Measurements from ENCODE around the gene ISG15. TPM values are rescaled to one million over a fixed set of nuclear protein-coding genes. Genes with fewer than 3 reads are reported as not detected.
A peak's percentile ranks its signal among the peaks of the same experiment; 100 is the strongest.

The ISG15 gene
- polyA plus RNA-seq (2013, experiment 1 of 4): 43.1 TPM
- 49.8 TPM for polyA plus RNA-seq (2013, experiment 2 of 4)
- 42.8 TPM for polyA plus RNA-seq (2013, experiment 3 of 4)
- 40.3 TPM for polyA plus RNA-seq (2013, experiment 4 of 4)

GRCh38 chr1:1013105-1013921, at the start of gene ISG15:
Gene ISG15 (plus strand): TSS chr1:1013497. CDS start chr1:1013574, 77 bp downstream.
- Histone ChIP-seq H3K4me3 (ENCODE audit: insufficient read depth, low read depth, low read length) (peak within 1 kb of the TSS; percentile 61), H3K9me3 (ENCODE audit: control insufficient read depth, low read length) (no peaks in the 10 kb centered on the region), H3K27me3 (ENCODE audit: control insufficient read depth, insufficient read depth, low read length, poor library complexity, severe bottlenecking) (no peaks in the 10 kb centered on the region), H3K36me3 (ENCODE audit: control insufficient read depth, insufficient read depth, low read length) (no peaks in the 10 kb centered on the region), H3K4me1 (ENCODE audit: control insufficient read depth, insufficient read depth, low read length) (peaks cover 23% of the 10 kb centered on the region), H3K27ac (ENCODE audit: insufficient read depth, low read depth, low read length, poor library complexity, severe bottlenecking) (peak within 1 kb of the TSS; percentile 62)
- WGBS, 2 experiments: 9% methylated on average over 30 of the region's 30 CpGs

DNA sequence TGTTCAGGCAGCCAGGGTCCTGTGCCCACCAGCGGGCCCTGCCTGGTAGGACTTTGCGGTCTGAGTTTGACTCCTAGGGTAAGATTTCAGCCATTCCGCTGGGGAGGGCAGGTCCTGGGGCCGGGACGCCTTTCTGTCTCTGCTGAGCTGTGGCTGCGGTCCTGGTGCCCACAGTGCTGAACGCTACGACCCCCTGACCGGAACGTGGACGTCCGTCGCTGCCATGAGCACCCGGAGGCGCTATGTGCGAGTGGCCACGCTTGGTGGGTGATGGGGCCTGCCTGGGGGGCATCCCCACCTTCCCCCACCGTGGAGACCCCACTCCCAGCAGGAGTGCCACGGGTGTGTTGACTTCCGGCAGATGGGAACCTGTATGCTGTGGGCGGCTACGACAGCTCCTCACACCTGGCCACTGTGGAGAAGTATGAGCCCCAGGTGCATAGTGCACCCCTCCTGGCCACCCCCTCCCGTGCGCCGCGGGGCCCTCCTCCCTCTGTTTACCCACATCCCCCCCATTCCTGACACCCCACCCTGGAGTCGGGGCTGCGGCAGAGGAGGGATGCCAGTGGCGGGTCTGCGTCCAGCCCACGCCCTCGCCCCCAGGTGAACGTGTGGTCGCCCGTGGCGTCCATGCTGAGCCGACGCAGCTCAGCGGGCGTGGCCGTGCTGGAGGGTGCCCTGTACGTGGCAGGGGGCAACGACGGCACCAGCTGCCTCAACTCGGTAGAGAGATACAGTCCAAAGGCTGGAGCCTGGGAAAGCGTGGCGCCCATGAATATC, 49.4 kb upstream of the ISG15 start:
- H3K4me3 ChIP-seq (ENCODE audit: insufficient read depth, low read depth, low read length): no peak overlapping the region
- peaks cover 9% of the 10 kb centered on the region for H3K4me1 ChIP-seq (ENCODE audit: control insufficient read depth, insufficient read depth, low read length)
- H3K36me3 ChIP-seq (ENCODE audit: control insufficient read depth, insufficient read depth, low read length): peaks cover 5% of the 10 kb centered on the region
- 95% methylated on average over 47 of the region's 47 CpGs for WGBS, 2 experiments
- no peaks in the 10 kb centered on the region for H3K9me3 ChIP-seq (ENCODE audit: control insufficient read depth, low read length)
- peaks cover 62% of the 10 kb centered on the region for H3K27me3 ChIP-seq (ENCODE audit: control insufficient read depth, insufficient read depth, low read length, poor library complexity, severe bottlenecking)
- no peak overlapping the region for H3K27ac ChIP-seq (ENCODE audit: insufficient read depth, low read depth, low read length, poor library complexity, severe bottlenecking)

GRCh38 chr1:964691-965525, 48.4 kb upstream of the ISG15 start:
- peaks cover 9% of the 10 kb centered on the region for H3K4me1 ChIP-seq (ENCODE audit: control insufficient read depth, insufficient read depth, low read length)
- H3K9me3 ChIP-seq (ENCODE audit: control insufficient read depth, low read length): no peaks in the 10 kb centered on the region
- H3K27ac ChIP-seq (ENCODE audit: insufficient read depth, low read depth, low read length, poor library complexity, severe bottlenecking): no peak overlapping the region
- WGBS, 2 experiments: 95% methylated on average over 39 to 41 of the region's 51 CpGs
- H3K27me3 ChIP-seq (ENCODE audit: control insufficient read depth, insufficient read depth, low read length, poor library complexity, severe bottlenecking): peaks cover 64% of the 10 kb centered on the region
- H3K4me3 ChIP-seq (ENCODE audit: insufficient read depth, low read depth, low read length): no peak overlapping the region
- H3K36me3 ChIP-seq (ENCODE audit: control insufficient read depth, insufficient read depth, low read length): peaks cover 5% of the 10 kb centered on the region

- H3K9me3 ChIP-seq (ENCODE audit: control insufficient read depth, low read length): no peaks in the 10 kb centered on the region
- H3K27me3 ChIP-seq (ENCODE audit: control insufficient read depth, insufficient read depth, low read length, poor library complexity, severe bottlenecking): peaks cover 66% of the 10 kb centered on the region
- 91 to 93% methylated on average over 26 of the region's 26 CpGs for WGBS, 2 experiments
- H3K27ac ChIP-seq (ENCODE audit: insufficient read depth, low read depth, low read length, poor library complexity, severe bottlenecking): no peak overlapping the region
- H3K4me1 ChIP-seq (ENCODE audit: control insufficient read depth, insufficient read depth, low read length): peaks cover 9% of the 10 kb centered on the region
- peaks cover 5% of the 10 kb centered on the region for H3K36me3 ChIP-seq (ENCODE audit: control insufficient read depth, insufficient read depth, low read length)
- H3K4me3 ChIP-seq (ENCODE audit: insufficient read depth, low read depth, low read length): no peak overlapping the region
These were observed 47.7 kb upstream of the ISG15 start for GRCh38 chr1:965526-966134.

- 23 to 24% methylated on average over 31 of the region's 31 CpGs for WGBS, 2 experiments
These were observed 47.1 kb upstream of the ISG15 start, which contains the start of gene PLEKHN1 for GRCh38 chr1:966135-966703. Gene PLEKHN1 (plus strand): TSS chr1:966482. CDS start chr1:966532, 50 bp downstream.

GRCh38 chr1:966704-967300, 46.5 kb upstream of the ISG15 start:
- Histone ChIP-seq H3K27ac (ENCODE audit: insufficient read depth, low read depth, low read length, poor library complexity, severe bottlenecking) (no peak overlapping the region), H3K36me3 (ENCODE audit: control insufficient read depth, insufficient read depth, low read length) (peaks cover 5% of the 10 kb centered on the region), H3K27me3 (ENCODE audit: control insufficient read depth, insufficient read depth, low read length, poor library complexity, severe bottlenecking) (peaks cover 68% of the 10 kb centered on the region), H3K9me3 (ENCODE audit: control insufficient read depth, low read length) (no peaks in the 10 kb centered on the region), H3K4me1 (ENCODE audit: control insufficient read depth, insufficient read depth, low read length) (peaks cover 9% of the 10 kb centered on the region), H3K4me3 (ENCODE audit: insufficient read depth, low read depth, low read length) (peak overlapping the region; percentile 36)
- WGBS, 2 experiments: 2% methylated on average over 60 of the region's 60 CpGs

More at GRCh38 chr1:966135-966703, 47.1 kb upstream of the ISG15 start, which contains the start of gene PLEKHN1:
- Histone ChIP-seq H3K27me3 (ENCODE audit: control insufficient read depth, insufficient read depth, low read length, poor library complexity, severe bottlenecking) (peaks cover 67% of the 10 kb centered on the region), H3K27ac (ENCODE audit: insufficient read depth, low read depth, low read length, poor library complexity, severe bottlenecking) (no peak within 1 kb of the TSS), H3K9me3 (ENCODE audit: control insufficient read depth, low read length) (no peaks in the 10 kb centered on the region), H3K4me3 (ENCODE audit: insufficient read depth, low read depth, low read length) (peak within 1 kb of the TSS; percentile 36), H3K4me1 (ENCODE audit: control insufficient read depth, insufficient read depth, low read length) (peaks cover 9% of the 10 kb centered on the region), H3K36me3 (ENCODE audit: control insufficient read depth, insufficient read depth, low read length) (peaks cover 5% of the 10 kb centered on the region)

DNA sequence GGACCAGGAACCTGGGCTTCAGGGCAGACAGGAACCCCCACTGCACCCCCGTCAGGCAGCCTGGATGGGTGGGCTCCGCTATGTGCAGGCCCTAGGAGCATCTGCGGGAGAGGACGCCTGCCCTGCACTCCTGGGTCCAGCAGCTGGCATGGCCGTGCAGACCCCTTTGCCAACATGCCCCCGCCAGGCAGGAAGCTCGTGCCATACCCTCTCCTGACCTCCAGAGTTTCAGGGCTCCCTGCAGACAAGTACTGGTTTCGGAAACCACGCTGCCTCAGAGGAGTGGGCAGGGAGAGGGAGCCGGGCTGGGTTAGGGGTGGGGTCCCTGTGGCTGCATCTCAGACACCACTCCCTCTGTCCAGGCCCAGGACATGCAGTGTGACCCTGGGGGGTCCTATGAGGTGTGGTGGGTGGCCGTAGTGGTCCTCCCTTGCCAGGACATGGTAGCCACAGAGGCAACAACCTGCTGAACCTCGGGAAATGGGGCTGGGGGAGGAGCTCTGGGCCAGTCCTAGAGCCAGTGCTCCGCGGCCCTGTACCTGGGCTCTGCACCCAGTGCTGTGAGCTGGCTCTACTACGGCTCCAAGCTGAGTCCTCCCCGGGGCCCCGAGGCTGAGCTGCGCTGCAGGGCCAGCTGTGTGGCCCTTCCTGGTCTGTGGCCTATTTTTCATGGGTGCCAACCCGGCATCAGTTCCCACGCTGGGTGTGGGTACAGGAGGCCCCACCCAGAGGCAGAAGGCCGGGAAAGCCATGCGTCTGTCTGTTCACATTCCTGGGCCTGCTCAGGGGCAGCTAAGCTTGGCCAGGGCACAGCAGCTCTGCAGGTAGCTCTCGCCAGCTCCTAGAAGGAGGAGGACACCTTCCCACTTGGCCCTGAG, 45.6 kb upstream of the ISG15 start:
- Histone ChIP-seq H3K36me3 (ENCODE audit: control insufficient read depth, insufficient read depth, low read length) (peaks cover 5% of the 10 kb centered on the region), H3K4me1 (ENCODE audit: control insufficient read depth, insufficient read depth, low read length) (peaks cover 9% of the 10 kb centered on the region), H3K4me3 (ENCODE audit: insufficient read depth, low read depth, low read length) (no peak overlapping the region), H3K9me3 (ENCODE audit: control insufficient read depth, low read length) (no peaks in the 10 kb centered on the region), H3K27ac (ENCODE audit: insufficient read depth, low read depth, low read length, poor library complexity, severe bottlenecking) (no peak overlapping the region), H3K27me3 (ENCODE audit: control insufficient read depth, insufficient read depth, low read length, poor library complexity, severe bottlenecking) (peaks cover 74% of the 10 kb centered on the region)
- 84% methylated on average over 23 of the region's 23 CpGs for WGBS, 2 experiments

GRCh38 chr1:969260-969855, 43.9 kb upstream of the ISG15 start:
- Histone ChIP-seq H3K27me3 (ENCODE audit: control insufficient read depth, insufficient read depth, low read length, poor library complexity, severe bottlenecking) (peaks cover 82% of the 10 kb centered on the region), H3K27ac (ENCODE audit: insufficient read depth, low read depth, low read length, poor library complexity, severe bottlenecking) (no peak overlapping the region), H3K4me3 (ENCODE audit: insufficient read depth, low read depth, low read length) (no peak overlapping the region), H3K4me1 (ENCODE audit: control insufficient read depth, insufficient read depth, low read length) (peaks cover 9% of the 10 kb centered on the region), H3K36me3 (ENCODE audit: control insufficient read depth, insufficient read depth, low read length) (no peaks in the 10 kb centered on the region), H3K9me3 (ENCODE audit: control insufficient read depth, low read length) (no peaks in the 10 kb centered on the region)
- 84 to 85% methylated on average over 15 of the region's 15 CpGs for WGBS, 2 experiments
